ENCODE data around the gene CRIM1. TPM values are rescaled to one million over a fixed set of nuclear protein-coding genes. Genes with fewer than 3 reads are reported as not detected.

CRIM1 gene
- total RNA-seq, 1 donor: 100 TPM

GRCh38 chr2:36497570-36498163, 142.1 kb downstream of the CRIM1 start:
- no peak for DNase-seq (ENCODE audit: low read depth)
- no peak for TF ChIP-seq CTCF (IDR thresholded peaks at IDR 0.05; ENCODE audit: insufficient read depth, low read length)

GRCh38 chr2:36499128-36499820, 143.7 kb downstream of the CRIM1 start:
- H3K4me3 ChIP-seq (ENCODE audit: low read depth, low read length): no peak overlapping the region
- no peak for TF ChIP-seq CTCF (IDR thresholded peaks at IDR 0.05; ENCODE audit: insufficient read depth, low read length)
- DNase-seq (ENCODE audit: low read depth): no peak

More at GRCh38 chr2:36497570-36498163, 142.1 kb downstream of the CRIM1 start:
- no peak overlapping the region for H3K4me3 ChIP-seq (ENCODE audit: low read depth, low read length)

GRCh38 chr2:36500072-36500471, 144.5 kb downstream of the CRIM1 start:
- DNase-seq (ENCODE audit: low read depth): no peak
- no peak for TF ChIP-seq CTCF (IDR thresholded peaks at IDR 0.05; ENCODE audit: insufficient read depth, low read length)
- H3K4me3 ChIP-seq (ENCODE audit: low read depth, low read length): no peak overlapping the region

- peak; percentile 22 for DNase-seq (ENCODE audit: low read depth)
- no peak for TF ChIP-seq CTCF (IDR thresholded peaks at IDR 0.05; ENCODE audit: insufficient read depth, low read length)
- H3K4me3 ChIP-seq (ENCODE audit: low read depth, low read length): no peak overlapping the region
Observed at GRCh38 chr2:36502081-36502480, 146.5 kb downstream of the CRIM1 start.

GRCh38 chr2:36507408-36507812, 151.8 kb downstream of the CRIM1 start:
- TF ChIP-seq CTCF (IDR thresholded peaks at IDR 0.05; ENCODE audit: insufficient read depth, low read length): peak; percentile 97

GRCh38 chr2:36509075-36509474, 153.5 kb downstream of the CRIM1 start:
- TF ChIP-seq CTCF (IDR thresholded peaks at IDR 0.05; ENCODE audit: insufficient read depth, low read length): no peak
- H3K4me3 ChIP-seq (ENCODE audit: low read depth, low read length): no peak overlapping the region
- DNase-seq (ENCODE audit: low read depth): no peak

More at GRCh38 chr2:36507408-36507812, 151.8 kb downstream of the CRIM1 start:
- no peak overlapping the region for H3K4me3 ChIP-seq (ENCODE audit: low read depth, low read length)
- peak; percentile 78 for DNase-seq (ENCODE audit: low read depth)

Measured in fibroblast of the aortic adventitia (primary cell).